NCI-H146 treated with DMSO at 0.1 percent for 48 hours (cell line): ENCODE results near the gene AZGP1.
"Not testable (repeated sequence)": the region's sequence is repeated elsewhere in the genome, so short reads cannot be mapped to it uniquely, and the experiment has no call there.

Experiments
- DNase-seq: peaks from one replicate; lab custom pipeline; 2025; ENCODE audit not compliant: unreplicated experiment; lab: John Stamatoyannopoulos, UW

AZGP1 gene

DNA sequence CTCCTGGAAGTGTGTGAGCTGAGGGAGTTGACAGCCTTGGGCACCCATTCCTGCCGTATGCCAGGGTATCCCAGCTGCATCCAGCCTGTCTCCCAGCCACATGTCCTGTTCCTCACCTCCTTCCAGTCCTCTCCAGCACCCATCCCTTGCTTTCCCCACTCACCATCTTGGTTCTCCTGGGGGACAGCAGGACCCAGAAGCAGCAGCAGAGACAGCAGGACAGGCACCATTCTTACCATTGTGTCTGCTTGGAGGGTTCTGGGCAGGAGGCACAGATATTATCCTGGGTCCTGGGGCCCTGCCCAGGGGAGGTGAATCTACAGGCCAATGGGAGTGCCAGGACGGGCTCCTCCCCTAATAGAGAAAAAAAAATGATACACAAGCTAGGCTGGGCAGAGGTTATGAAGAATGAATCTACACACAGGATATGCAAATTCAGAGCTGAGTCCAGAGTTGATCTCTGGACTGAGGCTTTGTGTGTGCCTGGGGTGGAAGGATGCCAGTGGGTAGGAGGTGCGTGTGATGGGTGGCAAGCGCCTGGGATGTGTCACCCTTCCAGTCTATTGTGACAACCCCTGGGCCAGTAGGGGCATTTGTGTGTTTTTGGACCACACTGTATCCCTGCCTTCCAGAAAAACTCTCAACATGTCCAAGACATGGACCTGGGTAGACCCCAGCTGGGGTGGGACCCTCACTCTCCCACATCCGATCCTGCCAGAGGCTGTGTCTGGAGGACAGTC is at the start of gene AZGP1:
Gene AZGP1 (minus strand): TSS at position 250 of the 740 bp plus-strand sequence. CDS start 11 bp downstream, at position 239.
- peak; percentile 13 for DNase-seq

DNA sequence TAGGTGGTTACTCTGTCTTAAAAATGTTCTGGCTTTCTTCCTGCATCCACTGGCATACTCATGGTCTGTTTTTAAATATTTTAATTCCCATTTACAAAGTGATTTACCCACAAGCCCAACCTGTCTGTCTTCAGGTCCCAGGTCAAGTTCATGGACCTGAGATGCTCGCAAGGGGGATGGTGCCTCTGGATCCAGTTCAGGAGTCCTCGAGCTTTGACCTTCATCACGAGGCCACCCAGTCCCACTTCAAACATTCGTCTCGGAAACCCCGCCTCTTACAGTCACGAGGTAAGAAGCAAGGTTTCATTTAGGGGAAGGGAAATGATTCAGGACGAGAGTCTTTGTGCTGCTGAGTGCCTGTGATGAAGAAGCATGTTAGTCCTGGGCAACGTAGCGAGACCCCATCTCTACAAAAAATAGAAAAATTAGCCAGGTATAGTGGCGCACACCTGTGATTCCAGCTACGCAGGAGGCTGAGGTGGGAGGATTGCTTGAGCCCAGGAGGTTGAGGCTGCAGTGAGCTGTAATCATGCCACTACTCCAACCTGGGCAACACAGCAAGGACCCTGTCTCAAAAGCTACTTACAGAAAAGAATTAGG is 48.3 kb upstream of the AZGP1 start:
- DNase-seq: no peak

DNA sequence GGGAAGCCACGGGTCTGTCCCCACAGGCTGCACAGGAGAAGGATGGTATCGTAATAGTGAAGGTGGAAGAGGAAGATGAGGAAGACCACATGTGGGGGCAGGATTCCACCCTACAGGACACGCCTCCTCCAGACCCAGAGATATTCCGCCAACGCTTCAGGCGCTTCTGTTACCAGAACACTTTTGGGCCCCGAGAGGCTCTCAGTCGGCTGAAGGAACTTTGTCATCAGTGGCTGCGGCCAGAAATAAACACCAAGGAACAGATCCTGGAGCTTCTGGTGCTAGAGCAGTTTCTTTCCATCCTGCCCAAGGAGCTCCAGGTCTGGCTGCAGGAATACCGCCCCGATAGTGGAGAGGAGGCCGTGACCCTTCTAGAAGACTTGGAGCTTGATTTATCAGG is 47.7 kb upstream of the AZGP1 start:
- no peak for DNase-seq

DNA sequence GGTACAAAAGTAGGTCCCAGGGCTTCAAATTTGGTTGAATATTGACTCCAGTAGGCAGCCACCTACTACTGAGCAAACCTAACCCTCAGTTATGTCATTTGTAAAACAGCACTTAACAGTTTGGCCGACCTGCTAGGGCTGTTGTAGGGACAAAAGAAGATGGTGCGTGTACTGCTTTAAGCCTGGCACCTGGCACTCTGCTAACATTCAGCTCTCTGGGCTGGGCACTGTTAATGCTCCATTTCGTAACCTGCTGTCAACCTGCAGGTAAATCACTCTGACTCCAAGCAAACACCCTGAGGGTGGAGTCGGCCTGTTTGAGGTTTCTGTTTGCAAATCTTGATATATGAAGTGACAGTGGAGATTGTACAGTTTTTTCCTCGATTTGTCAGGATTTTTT is 46.8 kb upstream of the AZGP1 start:
- no peak for DNase-seq

DNA sequence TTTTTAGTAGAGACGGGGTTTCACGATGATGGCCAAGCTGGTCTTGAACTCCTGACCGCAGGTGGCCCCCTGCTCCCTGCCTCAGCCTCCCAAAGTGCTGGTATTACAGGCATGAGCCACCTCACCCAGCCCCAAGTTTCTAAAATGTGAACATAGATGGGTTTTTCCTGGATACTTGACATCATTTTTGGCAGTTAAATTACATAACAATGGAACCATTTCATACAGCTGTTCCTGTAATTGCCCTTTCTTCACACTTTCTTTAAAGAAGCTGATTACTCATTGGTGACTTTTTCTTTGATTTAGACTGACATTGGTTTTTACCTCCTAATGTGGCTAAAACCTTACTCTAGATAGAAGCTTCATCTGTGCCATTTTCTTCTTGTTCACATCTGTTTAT is 45.5 kb upstream of the AZGP1 start:
- DNase-seq: no peak

DNA sequence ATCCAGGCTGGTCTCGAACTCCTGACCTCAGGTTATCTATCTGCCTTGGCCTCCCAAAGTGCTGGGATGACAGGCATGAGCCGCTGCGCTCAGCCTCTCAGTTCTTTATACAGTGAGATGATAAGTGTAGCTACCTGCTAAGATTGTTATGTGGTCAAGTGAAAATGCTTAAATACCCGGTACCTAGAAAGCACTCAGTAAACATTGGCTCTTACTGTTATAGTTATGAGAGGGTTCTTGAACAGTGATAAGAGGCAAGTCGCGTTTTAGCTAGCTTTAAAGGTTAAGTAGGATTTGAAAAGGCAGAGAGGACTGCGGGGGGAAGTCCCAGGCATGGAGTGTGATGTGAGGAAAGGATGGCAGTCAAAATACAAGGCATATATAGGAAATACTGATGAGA is 44.1 kb upstream of the AZGP1 start:
- DNase-seq: no peak

DNA sequence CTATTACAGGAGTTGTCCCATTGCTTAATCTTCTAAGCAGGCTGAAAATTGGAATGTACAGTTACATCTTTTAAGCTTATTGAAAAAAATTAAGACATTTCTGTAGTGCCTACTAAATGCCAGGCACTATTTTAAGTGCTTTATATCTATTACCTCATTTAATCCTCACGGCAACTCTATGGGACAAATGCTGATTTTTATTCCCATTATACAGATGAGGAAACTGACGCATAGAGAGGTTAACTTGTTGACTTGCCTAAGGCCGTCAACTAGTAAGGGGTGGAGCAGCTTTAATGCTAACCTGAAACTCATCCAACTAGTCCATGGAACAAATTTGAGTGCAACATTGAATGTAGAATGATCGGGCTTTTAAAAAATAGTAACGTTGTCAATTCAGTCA is 42.0 kb upstream of the AZGP1 start:
- no peak for DNase-seq

DNA sequence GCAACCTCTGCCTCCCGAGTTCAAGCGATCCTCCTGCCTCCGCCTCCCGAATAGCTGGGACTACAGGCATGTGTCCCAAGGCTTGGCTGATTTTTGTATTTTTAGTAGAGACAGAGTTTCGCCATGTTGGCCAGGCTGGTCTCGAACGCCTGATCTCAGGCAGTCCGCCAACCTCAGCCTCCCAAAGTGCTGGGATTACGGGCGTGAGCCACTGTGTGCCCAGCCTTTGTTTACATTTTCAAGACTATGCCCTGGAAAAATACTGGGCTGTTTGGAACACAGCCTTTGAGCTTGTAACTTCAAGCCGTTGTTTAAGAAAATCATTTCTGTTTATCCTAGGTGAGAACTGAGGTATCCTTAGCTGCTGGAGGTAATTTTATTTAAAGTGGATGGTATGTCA is 41.5 kb upstream of the AZGP1 start:
- DNase-seq: no peak

DNA sequence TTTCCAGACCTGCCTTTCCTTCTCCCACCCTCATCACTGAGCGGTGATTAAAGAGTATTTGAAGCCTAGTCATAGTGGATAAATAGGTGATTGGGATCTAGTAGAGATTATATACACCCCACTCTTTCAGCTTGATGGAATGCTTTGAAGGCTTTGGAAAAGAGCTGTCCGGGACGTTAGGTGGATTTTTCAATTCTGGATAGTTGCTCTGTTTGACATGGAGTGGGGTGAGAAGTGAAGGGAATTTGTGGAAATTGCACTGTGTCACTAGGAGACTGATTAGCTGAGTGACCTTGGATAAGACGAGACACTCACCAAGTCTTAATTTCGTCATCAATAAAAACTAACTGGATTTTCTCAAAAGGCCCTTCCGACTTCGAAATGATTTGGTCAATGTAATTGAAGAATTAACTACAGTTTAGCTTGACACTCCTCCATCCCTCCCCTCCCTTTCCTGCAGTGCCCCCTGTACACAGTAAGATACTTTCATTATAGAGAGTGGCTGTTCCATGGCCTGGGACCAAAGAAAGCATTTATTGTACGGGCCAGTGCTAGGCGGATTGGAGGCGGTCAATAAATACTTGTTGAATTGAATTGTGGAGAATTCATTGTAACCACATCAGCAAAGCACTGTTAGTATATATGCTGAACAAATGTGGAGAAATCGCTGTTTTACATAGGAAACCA is 40.5 kb upstream of the AZGP1 start:
- DNase-seq: no peak

DNA sequence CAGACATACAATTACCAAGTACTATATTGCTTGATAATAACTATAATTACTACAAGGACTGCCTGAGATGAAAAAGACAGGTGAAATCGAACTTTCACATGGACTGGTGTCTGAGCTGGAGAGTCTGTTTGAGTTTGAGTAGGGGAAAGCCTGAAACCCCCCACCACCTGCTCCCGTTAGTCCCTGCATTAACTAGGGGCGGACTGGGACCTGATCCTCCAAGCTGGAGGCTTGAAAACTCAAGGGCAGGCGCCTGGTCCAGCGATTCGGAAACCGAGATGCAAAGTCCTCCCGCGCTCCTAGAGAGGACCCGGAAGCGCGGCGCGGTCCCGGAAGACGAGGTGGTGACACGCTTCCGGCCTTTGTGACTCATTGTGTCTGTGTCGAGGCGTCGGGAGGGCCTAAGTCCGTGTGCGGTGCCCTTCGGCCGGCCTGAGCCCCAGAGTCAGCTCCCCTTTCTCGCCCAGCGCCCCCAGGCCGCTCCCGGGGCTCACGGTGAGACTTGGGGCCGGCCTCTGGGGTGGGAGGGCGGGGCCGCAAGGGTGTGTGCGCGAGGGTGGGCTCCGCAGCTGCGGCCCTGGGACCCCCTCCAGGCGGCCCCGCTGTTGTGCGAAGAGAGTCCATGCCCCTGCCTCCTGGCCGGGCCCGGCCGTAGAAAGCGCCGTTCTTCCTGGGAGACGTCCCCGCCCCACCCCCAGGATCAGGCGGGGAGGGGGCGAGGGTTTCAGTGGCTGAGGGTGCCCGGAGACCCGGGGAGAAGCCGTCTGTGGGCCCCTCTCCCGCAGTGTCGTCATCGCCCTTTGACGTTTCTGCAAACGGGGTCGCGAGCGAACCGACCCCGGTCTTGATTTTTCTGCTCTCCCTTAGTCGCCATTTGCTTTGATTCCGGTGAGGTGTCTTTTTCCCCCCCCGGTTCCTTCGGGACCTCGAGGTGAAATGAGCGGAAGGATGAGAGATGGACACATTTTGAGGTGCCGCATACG is 39.7 kb upstream of the AZGP1 start, which contains the start of gene ZKSCAN1:
Gene ZKSCAN1 (plus strand): TSS at position 365 of the 983 bp plus-strand sequence. CDS start 7,911 bp downstream, outside the sequence.
- DNase-seq: peak; percentile 75

DNA sequence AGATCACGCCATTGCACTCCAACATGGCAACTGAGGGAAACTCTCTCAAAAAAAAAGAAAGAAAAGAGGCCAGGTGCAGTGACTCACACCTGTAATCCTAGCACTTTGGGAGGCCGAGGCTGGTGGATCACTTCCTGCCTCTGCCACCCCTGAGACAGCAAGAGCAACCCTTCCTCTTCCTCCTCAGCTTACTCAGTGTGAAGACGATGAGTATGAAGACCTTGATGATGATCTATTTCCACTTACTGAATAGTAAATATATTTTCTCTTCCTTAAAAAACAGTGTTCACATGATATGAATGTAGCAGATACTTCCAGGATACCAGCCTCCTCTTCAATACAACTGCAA is 37.5 kb upstream of the AZGP1 start:
- no peak for DNase-seq

DNA sequence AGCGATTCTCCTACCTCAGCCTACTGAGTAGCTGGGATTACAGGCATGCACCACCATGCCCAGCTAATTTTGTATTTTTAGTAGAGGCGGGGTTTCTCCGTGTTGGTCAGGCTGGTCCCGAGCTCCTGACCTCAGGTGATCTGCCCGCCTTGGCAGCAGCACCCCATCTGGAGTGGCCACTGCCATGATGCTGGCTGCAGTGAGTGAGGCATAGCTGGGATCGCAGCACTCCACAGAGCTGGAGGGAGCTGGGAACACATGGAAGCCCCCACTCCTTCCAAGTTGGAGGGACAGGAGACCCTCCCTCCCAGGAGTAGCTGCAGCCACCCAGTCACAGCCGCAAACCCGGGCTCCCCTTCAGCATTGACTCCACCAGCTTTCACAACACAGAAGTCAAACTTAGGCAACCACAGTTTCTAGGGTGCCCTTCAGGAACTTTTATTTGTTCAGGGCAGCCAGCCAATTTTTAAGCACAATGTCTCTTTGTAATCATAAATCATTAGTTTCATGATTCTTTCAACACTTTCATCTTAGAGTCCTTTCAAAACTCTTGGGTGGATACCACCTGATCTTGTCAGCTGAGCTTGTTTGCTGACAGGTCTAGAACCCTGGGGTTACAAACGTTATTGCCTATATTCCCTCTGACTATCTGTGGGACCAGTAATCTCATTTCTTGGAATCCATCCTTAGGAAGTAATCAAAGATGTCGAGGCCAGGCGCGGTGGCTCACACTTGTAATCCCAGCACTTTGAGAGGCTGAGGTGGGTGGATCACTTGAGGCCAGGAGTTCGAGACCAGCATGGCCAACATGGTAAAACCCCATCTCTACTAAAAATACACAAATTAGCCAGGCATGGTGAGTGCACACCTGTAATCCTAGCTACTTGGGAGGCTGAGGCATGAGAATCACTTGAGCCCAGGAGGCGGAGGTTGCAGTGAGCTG is 36.8 kb upstream of the AZGP1 start:
- DNase-seq: not testable (repeated sequence)

DNA sequence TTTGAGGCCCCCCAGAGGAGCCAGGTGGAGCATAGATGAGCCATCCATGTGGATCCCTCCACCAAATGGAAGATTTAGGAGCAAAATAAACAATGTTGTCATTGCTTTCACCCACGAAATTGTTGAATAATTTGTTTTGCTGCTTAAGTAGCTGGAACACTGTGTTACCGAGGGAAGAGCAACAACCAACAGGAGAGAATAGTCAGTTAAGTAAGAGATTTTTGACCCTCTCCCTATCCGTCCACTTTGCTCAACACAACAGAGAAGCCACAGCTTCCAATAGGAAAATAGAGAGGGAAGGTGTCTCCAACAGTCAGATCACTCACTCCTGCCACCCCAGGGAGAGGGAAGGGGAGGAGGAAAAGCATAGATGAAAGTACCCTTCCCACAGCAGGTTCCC is 35.7 kb upstream of the AZGP1 start:
- no peak for DNase-seq

DNA sequence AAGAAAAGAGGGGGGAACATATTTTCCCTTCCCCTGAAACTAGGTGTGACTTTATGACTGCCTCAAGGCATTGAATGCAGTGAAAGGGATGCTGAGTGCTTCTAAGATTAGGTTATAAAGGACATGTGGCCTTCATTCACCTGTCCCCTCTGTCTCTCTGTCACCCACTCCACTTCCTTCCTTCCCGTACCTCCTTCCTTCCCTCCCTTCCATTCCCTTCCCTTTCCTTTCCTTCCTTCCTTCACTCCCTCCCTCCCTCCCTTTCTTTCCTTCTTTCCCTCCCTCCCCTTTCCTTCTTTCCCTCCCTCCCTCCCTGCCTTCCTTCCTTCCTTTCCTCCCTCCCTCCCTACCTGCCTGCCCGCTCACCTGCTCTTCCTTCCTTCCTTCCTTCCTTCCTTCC is 35.1 kb upstream of the AZGP1 start:
- no peak for DNase-seq

DNA sequence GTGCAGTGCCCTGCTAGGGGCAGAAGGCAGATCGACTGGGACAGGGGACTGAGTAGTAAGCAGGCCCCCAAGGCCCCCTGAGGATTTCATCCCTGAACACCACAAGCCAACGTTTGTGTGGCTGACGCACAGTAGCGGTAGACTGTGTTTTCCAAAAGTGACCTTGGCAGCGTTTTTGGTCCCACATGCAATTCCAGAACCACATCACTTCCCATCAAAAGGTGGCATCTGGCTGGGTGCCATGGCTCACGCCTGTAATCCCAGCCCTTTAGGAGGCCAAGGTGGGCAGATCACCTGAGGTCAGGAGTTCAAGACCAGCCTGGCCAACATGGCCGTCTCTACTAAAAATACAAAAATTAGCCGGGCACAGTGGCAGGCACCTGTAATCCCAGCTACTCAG is 34.1 kb upstream of the AZGP1 start:
- not testable (repeated sequence) for DNase-seq

DNA sequence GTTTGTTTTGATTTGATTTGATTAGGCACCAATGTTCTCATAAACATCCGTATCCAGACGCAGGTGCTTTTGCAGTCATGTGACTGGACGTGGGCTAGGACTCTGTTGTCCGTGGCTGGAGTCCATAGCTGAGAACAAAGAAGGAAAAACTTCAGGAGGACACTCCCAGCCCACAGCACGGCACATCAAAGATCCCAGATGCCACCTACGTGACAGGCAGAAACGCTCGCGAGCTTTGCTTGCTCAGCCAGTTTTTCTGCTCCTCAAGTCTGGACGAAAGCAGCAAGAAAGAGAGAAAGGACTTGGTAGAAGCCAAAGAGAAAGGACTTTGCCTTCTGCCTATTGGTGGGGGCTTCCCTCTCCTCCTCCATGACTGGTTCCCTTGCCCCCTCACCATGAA is 32.7 kb upstream of the AZGP1 start:
- DNase-seq: no peak

DNA sequence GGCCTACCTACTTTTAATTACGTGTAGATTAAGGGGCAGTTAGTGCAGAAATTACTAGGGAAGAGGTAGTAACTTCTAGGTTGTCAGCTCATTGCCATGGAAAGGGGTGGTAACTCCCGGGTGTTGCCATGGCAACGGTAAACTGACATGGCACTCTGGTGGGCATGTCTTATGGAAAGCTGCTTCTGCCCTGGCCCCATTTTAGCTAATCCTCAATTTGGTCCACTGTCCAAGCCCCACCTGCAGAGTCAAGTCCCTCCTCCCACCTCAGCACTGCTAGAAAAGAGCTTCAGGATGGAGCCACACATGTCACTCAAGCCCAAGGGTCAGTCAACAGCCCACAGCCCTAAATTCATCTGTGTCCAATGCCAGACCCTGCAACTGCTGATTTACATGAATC is 32.1 kb upstream of the AZGP1 start:
- DNase-seq: no peak

DNA sequence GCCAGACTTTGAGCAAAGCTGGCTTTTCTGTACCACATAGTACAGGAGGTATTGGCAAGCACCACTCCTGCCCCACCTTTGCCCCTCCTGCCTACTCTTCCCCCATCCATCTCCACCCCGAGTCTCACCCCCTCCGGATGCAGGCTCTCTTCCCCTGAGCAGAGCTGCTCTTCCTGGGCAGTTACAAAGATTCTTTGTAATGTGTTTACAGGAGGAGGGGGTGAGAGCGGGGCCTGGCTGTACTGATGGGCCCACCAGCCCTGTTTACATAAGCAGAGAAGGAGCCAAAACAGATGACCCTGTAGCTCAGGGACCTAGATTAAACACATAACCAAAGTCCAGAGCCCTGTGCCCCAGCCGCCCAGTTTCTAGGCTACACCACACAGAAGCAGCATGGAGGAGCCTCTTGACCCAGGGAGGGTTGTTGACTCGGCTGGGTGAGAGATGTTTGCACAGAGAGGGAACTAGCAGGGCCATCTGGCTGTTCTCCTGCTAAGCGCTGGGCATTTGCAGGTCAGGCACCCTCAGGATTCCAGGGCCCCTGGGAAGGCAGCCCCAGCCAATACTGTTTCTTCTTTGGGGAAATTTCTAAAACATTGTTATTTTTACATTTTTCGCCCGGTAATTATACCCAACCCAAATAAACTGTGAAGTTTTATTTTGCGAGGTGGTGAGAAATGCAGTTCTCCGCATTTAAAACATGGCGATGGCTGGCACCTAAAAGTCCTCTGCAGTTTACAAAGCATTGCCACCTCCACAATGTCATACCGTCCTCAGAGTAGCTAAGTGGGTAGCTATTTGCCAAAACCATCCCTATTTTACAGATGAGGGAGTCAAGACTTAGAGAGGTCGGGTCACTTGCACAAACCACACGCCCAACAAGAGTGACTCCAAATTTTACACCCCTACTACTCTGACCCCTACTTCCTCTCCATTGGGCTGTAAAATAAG is 28.2 kb upstream of the AZGP1 start:
- DNase-seq: peak; percentile 79

DNA sequence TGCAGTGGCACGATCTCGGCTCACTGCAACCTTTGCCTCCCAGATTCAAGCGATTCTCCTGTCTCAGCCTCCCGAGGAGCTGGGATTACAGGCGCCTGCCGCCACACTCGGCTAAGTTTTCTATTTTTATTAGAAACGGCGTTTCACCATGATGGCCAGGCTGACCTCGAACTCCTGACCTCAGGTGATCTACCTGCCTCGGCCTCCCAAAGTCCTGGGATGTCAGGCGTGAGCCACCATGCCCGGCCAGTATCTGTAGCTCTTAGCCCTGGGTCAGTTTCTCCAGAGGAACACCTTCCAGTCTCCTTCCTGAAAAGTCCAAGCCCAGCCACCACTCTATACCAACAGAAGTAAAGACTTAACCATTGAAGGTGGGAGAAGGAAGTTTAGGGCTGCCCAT is 24.4 kb upstream of the AZGP1 start:
- DNase-seq: no peak
